ENCODE results near the gene IQSEC2.

Gene IQSEC2

GRCh38 chrX:53235566-53235965 is 45.8 kb downstream of the IQSEC2 start:
- no peak for TF ChIP-seq CTCF (IDR thresholded peaks at IDR 0.05)
- no peak for DNase-seq
- intact Hi-C loops (cut with DNase I; ENCODE audit: low total_unique reads): no loop called here

GRCh38 chrX:53234484-53234883 is 46.9 kb downstream of the IQSEC2 start:
- Histone ChIP-seq H3K9me3 (no peaks in the 10 kb centered on the region), H3K27me3 (no peaks in the 10 kb centered on the region), H3K27ac (no peak overlapping the region), H3K4me1 (no peaks in the 10 kb centered on the region), H3K4me3 (no peak overlapping the region), H3K36me3 (peaks cover 0 to 36% (median 3%) of the 10 kb centered on the region in 3 donors)
- intact Hi-C loops (cut with DNase I; ENCODE audit: low total_unique reads): no loop called here
- no peak for TF ChIP-seq CTCF (IDR thresholded peaks at IDR 0.05)
- DNase-seq: no peak

More at GRCh38 chrX:53235566-53235965, 45.8 kb downstream of the IQSEC2 start:
- no peaks in the 10 kb centered on the region for H3K4me1 ChIP-seq
- peaks cover 0 to 36% (median 3%) of the 10 kb centered on the region in 3 donors for H3K36me3 ChIP-seq
- no peak overlapping the region for H3K4me3 ChIP-seq
- no peaks in the 10 kb centered on the region for H3K27me3 ChIP-seq
- no peak overlapping the region for H3K27ac ChIP-seq
- no peaks in the 10 kb centered on the region for H3K9me3 ChIP-seq

GRCh38 chrX:53233536-53233935 is 47.8 kb downstream of the IQSEC2 start:
- Histone ChIP-seq H3K9me3 (no peaks in the 10 kb centered on the region), H3K4me3 (no peak overlapping the region), H3K27ac (no peak overlapping the region), H3K4me1 (no peaks in the 10 kb centered on the region), H3K36me3 (peaks cover 0 to 36% (median 0%) of the 10 kb centered on the region in 3 donors), H3K27me3 (no peaks in the 10 kb centered on the region)
- intact Hi-C loops (cut with DNase I; ENCODE audit: low total_unique reads): no loop called here
- no peak for TF ChIP-seq CTCF (IDR thresholded peaks at IDR 0.05)
- DNase-seq: no peak

GRCh38 chrX:53230116-53230515 is 51.3 kb downstream of the IQSEC2 start:
- no peak for TF ChIP-seq CTCF (IDR thresholded peaks at IDR 0.05)
- Histone ChIP-seq H3K27ac (no peak overlapping the region), H3K4me3 (no peak overlapping the region), H3K36me3 (peaks cover 0 to 6% (median 0%) of the 10 kb centered on the region in 3 donors), H3K27me3 (no peaks in the 10 kb centered on the region), H3K4me1 (no peaks in the 10 kb centered on the region), H3K9me3 (no peaks in the 10 kb centered on the region)
- DNase-seq: no peak
- intact Hi-C loops (cut with DNase I; ENCODE audit: low total_unique reads): no loop called here

GRCh38 chrX:53227224-53227765 is 54.1 kb downstream of the IQSEC2 start:
- no peak for TF ChIP-seq CTCF (IDR thresholded peaks at IDR 0.05)

More at GRCh38 chrX:53227224-53227765, 54.1 kb downstream of the IQSEC2 start:
- Histone ChIP-seq H3K9me3 (no peaks in the 10 kb centered on the region), H3K27me3 (no peaks in the 10 kb centered on the region), H3K36me3 (no peaks in the 10 kb centered on the region), H3K4me3 (no peak overlapping the region), H3K27ac (no peak overlapping the region), H3K4me1 (peaks cover 0 to 16% (median 14%) of the 10 kb centered on the region in 4 donors)
- intact Hi-C loops (cut with DNase I; ENCODE audit: low total_unique reads): loop anchor here (10.0 kb wide), 1 partner anchor 208 kb away; the partner anchor contains the start of gene HSD17B10
- no peak for DNase-seq

Measured in tibial artery (tissue), 4 donors.